Fibroblast of gingiva (primary cell): ENCODE measurements around the gene SF3A1.

Source experiments
- DNase-seq: peaks from one replicate; pipeline ENCODE4 v3.0.0-alpha.2; 2011; ENCODE audit warnings: low read depth

The SF3A1 gene

GRCh38 chr22:30288419-30289140 lies 68.1 kb downstream of the SF3A1 start:
- DNase-seq: no peak

- DNase-seq: peak; percentile 95
These were observed 68.9 kb downstream of the SF3A1 start for GRCh38 chr22:30287648-30288418.

- no peak for DNase-seq
These were observed 69.7 kb downstream of the SF3A1 start for GRCh38 chr22:30286813-30287647.

GRCh38 chr22:30286331-30286730 lies 70.4 kb downstream of the SF3A1 start:
- no peak for DNase-seq

- no peak for DNase-seq
These were observed 70.9 kb downstream of the SF3A1 start for GRCh38 chr22:30285846-30286200.

- no peak for DNase-seq
These were observed 71.4 kb downstream of the SF3A1 start for GRCh38 chr22:30285176-30285845.

GRCh38 chr22:30284666-30285065 lies 72.0 kb downstream of the SF3A1 start:
- DNase-seq: no peak

- DNase-seq: no peak
These were observed 72.5 kb downstream of the SF3A1 start for GRCh38 chr22:30284172-30284571.

- DNase-seq: no peak
These were observed 73.4 kb downstream of the SF3A1 start for GRCh38 chr22:30283342-30283741.

GRCh38 chr22:30282616-30283046 lies 74.1 kb downstream of the SF3A1 start:
- DNase-seq: no peak
